ENCODE measurements around the gene CLHC1. TPM values are rescaled to one million over a fixed set of nuclear protein-coding genes. Genes with fewer than 3 reads are reported as not detected.

Gene CLHC1
- total RNA-seq, 4 donors from 2014 or later = 2.3 to 12.5 (median 9.3) TPM

- Histone ChIP-seq H3K27ac (peak overlapping the region; percentile 82 to 91 (median 84)), H3K27me3 (no peaks in the 10 kb centered on the region), H3K4me3 (no peak overlapping the region), H3K36me3 (no peaks in the 10 kb centered on the region), H3K9me3 (no peaks in the 10 kb centered on the region), H3K4me1 (peaks cover 63 to 98% (median 84%) of the 10 kb centered on the region in 3 donors)
- intact Hi-C loops (cut with DNase I) = no loop called here
- WGBS, 2 donors = 29 to 50% methylated on average over 1 of the region's 1 CpG
- TF ChIP-seq CTCF (IDR thresholded peaks at IDR 0.05) (no peak), POLR2A (IDR thresholded peaks at IDR 0.05) (peak in 1 of 4 donors; percentile 9)
- no peak for DNase-seq
These were observed 76.3 kb downstream of the CLHC1 start for GRCh38 chr2:55155764-55156281.

DNA sequence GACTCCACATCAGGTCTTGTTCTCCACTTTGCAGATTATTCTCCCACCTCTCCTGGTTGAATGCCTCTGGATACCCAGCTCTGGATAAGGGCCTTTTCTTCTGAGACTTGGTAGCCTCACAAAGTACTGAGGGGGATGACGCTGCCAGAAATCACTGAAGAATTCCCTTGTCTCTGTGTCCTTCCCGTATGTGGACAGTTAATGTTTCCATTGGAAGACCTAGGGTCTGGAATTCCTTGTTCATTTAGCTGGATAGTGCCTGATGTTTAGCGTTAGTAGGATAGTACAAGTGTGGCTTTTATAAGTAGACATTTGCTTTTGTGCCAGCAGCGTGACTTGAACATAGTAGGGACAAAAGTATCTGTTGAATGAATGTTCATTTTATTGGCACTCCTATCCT lies 76.9 kb downstream of the CLHC1 start:
- H3K9me3 ChIP-seq = no peaks in the 10 kb centered on the region
- H3K4me1 ChIP-seq = peaks cover 63 to 92% (median 84%) of the 10 kb centered on the region in 3 donors
- intact Hi-C loops (cut with DNase I) = no loop called here
- TF ChIP-seq POLR2A (IDR thresholded peaks at IDR 0.05) = no peak
- TF ChIP-seq CTCF (IDR thresholded peaks at IDR 0.05) = no peak
- H3K27me3 ChIP-seq = no peaks in the 10 kb centered on the region
- H3K27ac ChIP-seq = peak overlapping the region; percentile 82 to 91 (median 84)
- DNase-seq = no peak
- 56 to 64% methylated on average over 4 of the region's 4 CpGs for WGBS, 2 donors
- H3K36me3 ChIP-seq = no peaks in the 10 kb centered on the region
- no peak overlapping the region for H3K4me3 ChIP-seq

DNA sequence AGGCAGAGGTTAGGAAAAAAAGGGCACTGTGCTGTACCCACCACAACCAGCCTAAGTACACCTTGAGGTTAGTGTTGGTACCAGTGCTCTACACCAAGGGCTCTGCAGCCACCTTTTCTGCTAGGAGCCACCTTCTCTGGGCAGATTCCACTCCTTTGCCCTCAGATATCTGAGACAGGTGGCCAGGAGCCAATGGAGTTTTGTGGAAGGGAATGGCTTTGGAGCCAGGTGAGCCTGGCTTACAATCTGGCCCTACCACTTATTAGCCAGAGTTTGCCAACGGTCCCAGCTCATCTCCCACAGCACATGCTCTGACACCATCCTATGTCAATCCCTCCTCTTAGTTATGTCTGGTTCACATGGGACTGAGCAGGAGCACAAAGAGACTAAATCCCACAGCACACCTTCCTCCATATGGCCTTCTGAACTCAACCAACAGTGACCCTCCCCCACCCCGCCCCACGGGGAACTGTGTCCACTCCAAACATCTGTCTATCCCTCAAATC lies 77.5 kb downstream of the CLHC1 start:
- Histone ChIP-seq H3K9me3 (no peaks in the 10 kb centered on the region), H3K27me3 (no peaks in the 10 kb centered on the region), H3K4me3 (no peak overlapping the region), H3K27ac (peak overlapping the region; percentile 82 to 91 (median 84)), H3K36me3 (no peaks in the 10 kb centered on the region), H3K4me1 (peaks cover 63 to 87% (median 82%) of the 10 kb centered on the region in 3 donors)
- TF ChIP-seq CTCF (IDR thresholded peaks at IDR 0.05) (no peak), POLR2A (IDR thresholded peaks at IDR 0.05) (no peak)
- WGBS, 2 donors = 50 to 72% methylated on average over 2 to 3 of the region's 3 CpGs
- intact Hi-C loops (cut with DNase I) = no loop called here
- DNase-seq = no peak

GRCh38 chr2:55153584-55154299 lies 78.4 kb downstream of the CLHC1 start:
- Histone ChIP-seq H3K9me3 (no peaks in the 10 kb centered on the region), H3K27me3 (no peaks in the 10 kb centered on the region), H3K36me3 (no peaks in the 10 kb centered on the region), H3K4me1 (peaks cover 57 to 78% (median 73%) of the 10 kb centered on the region in 3 donors), H3K27ac (peak overlapping the region; percentile 82 to 91 (median 84)), H3K4me3 (no peak overlapping the region)
- WGBS, 2 donors = 26 to 29% methylated on average over 9 to 10 of the region's 10 CpGs
- DNase-seq = no peak
- no peak for TF ChIP-seq CTCF (IDR thresholded peaks at IDR 0.05)
- TF ChIP-seq POLR2A (IDR thresholded peaks at IDR 0.05) = no peak
- intact Hi-C loops (cut with DNase I) = no loop called here
